IMR-90 (cell line): ENCODE measurements around the gene HMGCR. TPM values are rescaled to one million over a fixed set of nuclear protein-coding genes. Genes with fewer than 3 reads are reported as not detected.

Source experiments
- ATAC-seq: fragments of 200-7000 bp; cut with Tn5 transposase; 2 replicates; pipeline ENCODE4 v1.9.1; 2020; ENCODE audit warnings: low read depth, mild to moderate bottlenecking, moderate library complexity
- BruUV-seq: library from RNA; stranded (reverse); fragments of 400-500 nt; replicated peaks from 2 replicates; lab custom pipeline; 2021; lab: Mats Ljungman, UMichigan
- CTCF ChIA-PET: fragments of 300-600 bp; formaldehyde crosslinking; extraction: SDS; loops from one replicate; lab custom pipeline; 2021; ENCODE audit warnings: antibody characterized with exemption; lab: Yijun Ruan, JAX
- POLR2A ChIA-PET: fragments of 300-600 bp; sonication (Branson Sonifier 250); formaldehyde crosslinking; loops from one replicate; lab custom pipeline; 2022; ENCODE audit warnings: antibody characterized with exemption; ENCODE audit not compliant: unreplicated experiment; lab: Charles Lee
- DNase-seq: peaks from one replicate; pipeline ENCODE4 v3.0.0; 2013
- H2AFZ ChIP-seq: replicated peaks from 2 replicates; pipeline ENCODE3; 2013; ENCODE audit warnings: low read length, mild to moderate bottlenecking; ENCODE audit not compliant: poor library complexity
- H2AK5ac ChIP-seq: 2 replicates; pipeline ENCODE4 v1.6.1; 2013; ENCODE audit warnings: low read depth, low read length, inconsistent platforms
- H2AK9ac ChIP-seq: replicated peaks from 2 replicates; pipeline ENCODE3; 2013; ENCODE audit warnings: mild to moderate bottlenecking, low read depth, low read length, moderate library complexity; ENCODE audit not compliant: poor library complexity
- H2BK120ac ChIP-seq: 2 replicates; pipeline ENCODE4 v1.6.1; 2013; ENCODE audit warnings: low read depth, low read length, inconsistent platforms
- H2BK15ac ChIP-seq: 3 replicates; pipeline ENCODE4 v1.6.1; 2013; ENCODE audit warnings: low read depth, low read length, inconsistent platforms
- H2BK20ac ChIP-seq: 2 replicates; pipeline ENCODE4 v1.6.1; 2013; ENCODE audit warnings: low read depth, mild to moderate bottlenecking, inconsistent platforms, low read length, moderate library complexity
- H2BK5ac ChIP-seq: 2 replicates; pipeline ENCODE4 v1.6.1; 2013; ENCODE audit warnings: mild to moderate bottlenecking, low read depth, low read length, inconsistent platforms; ENCODE audit not compliant: poor library complexity, severe bottlenecking
- H3K14ac ChIP-seq: replicated peaks from 2 replicates; pipeline ENCODE4 v1.6.1; 2013; ENCODE audit warnings: low read depth, low read length, inconsistent platforms
- H3K18ac ChIP-seq: 2 replicates; pipeline ENCODE4 v1.6.1; 2013; ENCODE audit warnings: low read depth, low read length, control low read depth
- H3K23ac ChIP-seq: 2 replicates; pipeline ENCODE4 v1.6.1; 2013; ENCODE audit warnings: low read depth, low read length, inconsistent platforms
- H3K27ac ChIP-seq: 2 replicates; pipeline ENCODE4 v1.5.1; 2013; ENCODE audit warnings: mild to moderate bottlenecking, control low read depth, low read length; ENCODE audit not compliant: insufficient read depth
- H3K27me3 ChIP-seq: 2 replicates; pipeline ENCODE4 v1.6.1; 2013; ENCODE audit warnings: low read length; ENCODE audit not compliant: control insufficient read depth, insufficient read depth
- H3K36me3 ChIP-seq: 2 replicates; pipeline ENCODE4 v1.6.1; 2013; ENCODE audit warnings: low read length, mixed read lengths; ENCODE audit not compliant: control insufficient read depth, insufficient read depth
- H3K4ac ChIP-seq: 2 replicates; pipeline ENCODE4 v1.6.1; 2013; ENCODE audit warnings: low read depth, low read length, inconsistent platforms
- H3K4me1 ChIP-seq: 2 replicates; pipeline ENCODE4 v1.6.1; 2013; ENCODE audit warnings: low read length, mixed read lengths; ENCODE audit not compliant: control insufficient read depth, insufficient read depth
- H3K4me2 ChIP-seq: 2 replicates; pipeline ENCODE4 v1.6.1; 2013; ENCODE audit warnings: low read depth, mild to moderate bottlenecking, control low read depth, low read length, moderate library complexity
- H3K4me3 ChIP-seq: 2 replicates; pipeline ENCODE4 v1.5.1; 2013; ENCODE audit warnings: low read depth, mild to moderate bottlenecking, control low read depth, low read length, moderate library complexity; ENCODE audit not compliant: insufficient read depth
- H3K56ac ChIP-seq: 2 replicates; pipeline ENCODE4 v1.6.1; 2013; ENCODE audit warnings: low read length, inconsistent platforms; ENCODE audit not compliant: insufficient read depth; ENCODE audit errors: extremely low read depth
- H3K79me1 ChIP-seq, 2 experiments: 2 replicates each; pipeline ENCODE4 v1.6.1; 2013; ENCODE audit warnings: low read length in 2 of 2, inconsistent platforms in 1 of 2, low read depth in 1 of 2
- H3K9ac ChIP-seq: 2 replicates; pipeline ENCODE4 v1.6.1; 2013; ENCODE audit warnings: low read depth, low read length, control low read depth
- H3K9me1 ChIP-seq: 2 replicates; pipeline ENCODE4 v1.6.1; 2013; ENCODE audit warnings: low read length, inconsistent platforms; ENCODE audit not compliant: insufficient read depth
- H3K9me3 ChIP-seq: 2 replicates; pipeline ENCODE4 v1.6.1; 2013; ENCODE audit warnings: low read length; ENCODE audit not compliant: control insufficient read depth, insufficient read depth
- H4K20me1 ChIP-seq: 2 replicates; pipeline ENCODE4 v1.6.1; 2013; ENCODE audit warnings: low read length, inconsistent platforms; ENCODE audit not compliant: insufficient read depth
- H4K5ac ChIP-seq: 2 replicates; pipeline ENCODE4 v1.6.1; 2013; ENCODE audit warnings: mild to moderate bottlenecking, low read depth, low read length, control low read depth
- H4K8ac ChIP-seq, 2 experiments: 2 replicates each; pipeline ENCODE4 v1.6.1; 2013; ENCODE audit warnings: low read depth in 2 of 2, low read length in 2 of 2, control low read depth in 1 of 2, inconsistent platforms in 1 of 2
- H4K91ac ChIP-seq: 2 replicates; pipeline ENCODE4 v1.6.1; 2013; ENCODE audit warnings: low read depth, low read length, inconsistent platforms; ENCODE audit not compliant: insufficient read depth
- RCOR1 ChIP-seq: IDR thresholded peaks from 2 replicates; pipeline ENCODE4 v1.6.1; 2012; ENCODE audit warnings: mild to moderate bottlenecking, low read length, improper control_type of control experiment; ENCODE audit not compliant: insufficient replicate concordance
- RFX5 ChIP-seq: IDR thresholded peaks from 2 replicates; pipeline ENCODE4 v1.8.0; 2012; ENCODE audit warnings: low read depth, mild to moderate bottlenecking, low read length, moderate library complexity
- SMC3 ChIP-seq: fragments of 150-350 bp; IDR thresholded peaks from 2 replicates; pipeline ENCODE4 v1.6.1; 2016; ENCODE audit warnings: low read depth, mild to moderate bottlenecking, antibody characterized with exemption, low read length, moderate library complexity
- WGBS, 2 experiments: methylation state at CpG; one replicate each; pipeline versions ENCODE4 v1.1.5 to v1.1.7; 2013; ENCODE audit warnings: missing lambda C conversion rate in 2 of 2; ENCODE audit not compliant: insufficient read length in 1 of 2; ENCODE audit errors: extremely low coverage in 2 of 2; 5-methylcytosine and 5-hydroxymethylcytosine counted together
- dilution Hi-C: fragments of 300-500 bp; cut with HindIII; formaldehyde crosslinking; loops from one replicate; pipeline ENCODE4 v1.14.3; 2018; ENCODE audit warnings: low sequenced_read_pairs; ENCODE audit not compliant: unreplicated experiment
- in situ Hi-C: fragments of 300-500 bp; cut with MboI; formaldehyde crosslinking; loops from 3 replicates; pipeline ENCODE4 v1.14.3; 2019; ENCODE audit warnings: low sequenced_read_pairs, inconsistent platforms, mixed read lengths
- intact Hi-C: fragments of 100-400 bp; cut with micrococcal nuclease; formaldehyde crosslinking; loops from 2 replicates; pipeline ENCODE4 v1.10.0; 2022
- polyA plus RNA-seq, 3 experiments: library from polyadenylated mRNA; depleted of rRNA; stranded (reverse); fragments of >200 nt; gene quantifications; 2 replicates each; pipeline ENCODE4 v1.2.3, GENCODE V29; 2012; ENCODE audit warnings: low replicate concordance in 1 of 3
- total RNA-seq: library from RNA; depleted of rRNA; stranded (reverse); fragments of >200 nt; gene quantifications from 2 replicates; pipeline ENCODE4 v1.2.3, GENCODE V29; 2012
- TF ChIP-seq, protein P1 (sequence below): fragments of 150-350 bp; IDR thresholded peaks from 2 replicates; pipeline ENCODE4 v1.6.1; 2017; ENCODE audit warnings: mild to moderate bottlenecking, antibody characterized with exemption, low read length, low read depth

Gene HMGCR
- total and polyA plus RNA-seq, 2 of the 4 experiments (the other 2 are of a cell fraction), result 23.3 to 48.6 TPM

DNA sequence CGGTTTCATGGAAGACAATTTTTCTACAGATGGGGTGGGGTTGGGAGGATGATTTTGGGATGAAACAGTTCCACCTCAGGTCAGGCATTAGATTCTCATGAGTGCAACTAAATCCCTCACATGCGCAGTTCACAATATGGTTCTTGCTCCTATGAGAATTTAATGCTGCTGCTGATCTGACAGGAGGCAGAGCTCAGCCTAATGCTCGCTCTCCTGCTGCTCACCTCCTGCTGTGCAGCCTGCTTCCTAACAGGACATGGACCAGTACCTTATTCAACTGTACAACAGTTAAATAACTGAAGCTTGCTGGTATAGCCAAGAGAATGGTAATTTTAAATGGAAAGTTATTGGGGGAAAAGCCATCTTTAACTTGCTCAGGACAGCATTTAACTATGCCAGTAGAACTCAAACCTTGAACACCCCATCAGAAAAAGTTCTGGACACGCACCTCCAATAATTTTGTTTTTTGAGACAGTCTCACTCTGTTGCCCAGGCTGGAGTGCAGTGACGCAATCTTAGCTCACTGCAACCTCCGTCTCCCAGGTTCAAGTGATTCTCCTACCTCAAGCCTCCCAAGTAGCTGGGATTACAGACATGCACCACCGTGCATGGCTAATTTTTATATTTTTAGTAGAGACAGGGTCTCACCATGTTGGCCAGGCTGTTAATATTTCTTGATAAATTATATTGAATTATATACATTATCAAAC, 27.7 kb downstream of the HMGCR start:
- 100% methylated on average over 2 of the region's 7 CpGs; no CpG with 5 or more reads in 1 of the 2 experiments for WGBS, 2 experiments
- H3K9me3 ChIP-seq, result no peaks in the 10 kb centered on the region
- no TSS peak for BruUV-seq
- no peak overlapping the region for H2BK120ac ChIP-seq
- H3K9ac ChIP-seq, result no peak overlapping the region
- no peak overlapping the region for H2AK9ac ChIP-seq
- ATAC-seq (no peak), DNase-seq (no peak)
- H4K20me1 ChIP-seq, result no peaks in the 10 kb centered on the region
- no peak overlapping the region for H2BK15ac ChIP-seq
- TF ChIP-seq RFX5, result no peak
- TF ChIP-seq, protein P1, sequence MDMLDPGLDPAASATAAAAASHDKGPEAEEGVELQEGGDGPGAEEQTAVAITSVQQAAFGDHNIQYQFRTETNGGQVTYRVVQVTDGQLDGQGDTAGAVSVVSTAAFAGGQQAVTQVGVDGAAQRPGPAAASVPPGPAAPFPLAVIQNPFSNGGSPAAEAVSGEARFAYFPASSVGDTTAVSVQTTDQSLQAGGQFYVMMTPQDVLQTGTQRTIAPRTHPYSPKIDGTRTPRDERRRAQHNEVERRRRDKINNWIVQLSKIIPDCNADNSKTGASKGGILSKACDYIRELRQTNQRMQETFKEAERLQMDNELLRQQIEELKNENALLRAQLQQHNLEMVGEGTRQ, result no peak
- no peak for TF ChIP-seq SMC3
- no peak for TF ChIP-seq RCOR1
- H4K91ac ChIP-seq, result no peak overlapping the region
- H2BK5ac ChIP-seq, result no peak overlapping the region
- no peak overlapping the region for H3K23ac ChIP-seq
- no peak overlapping the region for H4K8ac ChIP-seq
- H2BK20ac ChIP-seq, result no peak overlapping the region
- intact Hi-C loops (loop anchor here (10.0 kb wide), 1 partner anchor 320 kb away; no protein-coding TSS in a partner anchor), dilution Hi-C loops (no loop called here), in situ Hi-C loops (loop anchor here (25.0 kb wide), 1 partner anchor 602 kb away; the partner anchor contains the start of genes GFM2 and NSA2)
- peaks cover 9% of the 10 kb centered on the region for H3K36me3 ChIP-seq
- H3K56ac ChIP-seq, result no peak overlapping the region
- no peak overlapping the region for H3K18ac ChIP-seq
- H3K27ac ChIP-seq, result no peak overlapping the region
- H3K79me1 ChIP-seq, result no peaks in the 10 kb centered on the region
- no peak overlapping the region for H3K4ac ChIP-seq
- POLR2A ChIA-PET, result no interaction called here
- H3K14ac ChIP-seq, result no peak overlapping the region
- H4K5ac ChIP-seq, result no peak overlapping the region
- no peak overlapping the region for H2AK5ac ChIP-seq
- no peak overlapping the region for H3K4me2 ChIP-seq
- CTCF ChIA-PET, result interaction anchor here (1.0 kb wide), 1 partner anchor 48 kb away, joined by 3 read pairs; no protein-coding TSS in a partner anchor
- peaks cover 5% of the 10 kb centered on the region for H3K4me1 ChIP-seq
- H3K27me3 ChIP-seq, result no peaks in the 10 kb centered on the region
- H2AFZ ChIP-seq, result no peak overlapping the region
- no peaks in the 10 kb centered on the region; the same call in 1 of the 2 replicates for H3K9me1 ChIP-seq
- H3K4me3 ChIP-seq, result no peak overlapping the region
